ENCODE results near the gene OASL. TPM values are rescaled to one million over a fixed set of nuclear protein-coding genes. Genes with fewer than 3 reads are reported as not detected.
A peak's percentile ranks its signal among the peaks of the same experiment; 100 is the strongest.

Gene OASL
- total and polyA plus RNA-seq, 10 of the 15 experiments (the other 5 are each of a cell fraction or from before 2014, with no cell fraction given), result 2.3 to 9.1 (median 2.7) TPM

DNA sequence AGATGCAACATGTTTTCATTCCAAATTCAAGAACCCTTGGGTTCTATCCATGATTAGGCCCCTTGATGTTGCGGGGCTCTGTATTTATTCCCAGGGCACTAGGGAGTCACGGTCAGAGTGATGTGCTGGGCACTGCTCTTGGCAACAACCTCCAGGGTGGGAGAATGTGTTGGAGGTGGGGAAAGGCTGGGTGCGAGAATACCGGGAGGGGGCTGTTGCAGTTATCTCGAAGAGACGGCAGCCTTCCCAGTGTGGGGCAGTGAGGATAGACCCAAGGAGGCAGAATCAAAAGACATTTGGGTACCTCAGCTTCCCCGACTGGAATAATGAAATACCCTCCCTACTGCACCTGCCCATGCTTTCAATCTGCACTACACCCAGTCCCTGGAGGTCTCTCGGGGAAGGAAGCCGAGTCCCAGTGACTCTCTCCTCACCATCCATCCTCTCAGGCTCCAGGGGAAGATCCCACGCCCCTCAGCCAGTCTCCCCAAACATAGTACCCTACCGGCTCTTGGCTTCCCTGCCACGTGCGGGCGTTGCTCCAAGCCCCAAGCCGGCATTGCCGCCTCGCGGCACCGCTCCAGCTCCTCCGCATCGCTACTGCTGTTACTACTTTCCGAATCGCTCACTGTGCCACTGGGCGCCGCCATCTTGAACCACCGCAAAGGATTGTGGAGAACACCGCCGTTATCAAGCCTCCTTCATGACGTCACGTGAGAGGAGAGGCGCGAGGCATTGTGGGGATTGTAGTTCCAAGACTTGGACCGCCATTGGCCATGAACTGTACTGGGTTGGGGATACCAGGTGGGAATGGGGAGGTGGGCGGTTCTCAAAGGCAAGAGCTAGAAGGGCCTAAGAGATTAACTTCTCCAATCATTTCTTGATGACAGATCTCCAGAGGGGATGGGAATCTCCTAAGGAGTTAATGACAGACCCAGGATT, 22.9 kb downstream of the OASL start, which contains the start of gene C12orf43 (continued):
- TF ChIP-seq FOS (IDR thresholded peaks at IDR 0.05; ENCODE audit: borderline replicate concordance, extremely low read depth, insufficient read length) (no peak), RELA (IDR thresholded peaks at IDR 0.05; ENCODE audit: borderline replicate concordance, partially characterized antibody) (peak; percentile 46), SP1 (IDR thresholded peaks at IDR 0.05; ENCODE audit: low read depth, low read length) (peak; percentile 19), SUZ12 (IDR thresholded peaks at IDR 0.05; ENCODE audit: unreplicated experiment) (no peak), TAF1 (IDR thresholded peaks at IDR 0.05; ENCODE audit: borderline replicate concordance, low read depth, low read length) (peak; percentile 83), NR2F1 (conservative IDR thresholded peaks at IDR 0.05) (no peak), CREB1 (IDR thresholded peaks at IDR 0.05; ENCODE audit: low read depth) (peak; percentile 99), RAD21 (IDR thresholded peaks at IDR 0.05; ENCODE audit: insufficient read depth, low read depth, low read length) (no peak), NRF1 (conservative IDR thresholded peaks at IDR 0.05; ENCODE audit: low read depth, low read length) (no peak), SMC3 (IDR thresholded peaks at IDR 0.05; ENCODE audit: borderline replicate concordance, low read length) (no peak; the same call in 1 of the 2 replicates), SMAD1 (IDR thresholded peaks at IDR 0.05; ENCODE audit: low read depth, partially characterized antibody) (no peak), CBFB (IDR thresholded peaks at IDR 0.05; ENCODE audit: low read depth) (peak; percentile 86; the same call in 1 of the 2 replicates), PAX5 (IDR thresholded peaks at IDR 0.05; ENCODE audit: borderline replicate concordance, low read depth, low read length) (no peak), SIX5 (IDR thresholded peaks at IDR 0.05; ENCODE audit: low read depth, low read length, severe bottlenecking) (peak; percentile 93)
- TF ChIP-seq, protein P1, sequence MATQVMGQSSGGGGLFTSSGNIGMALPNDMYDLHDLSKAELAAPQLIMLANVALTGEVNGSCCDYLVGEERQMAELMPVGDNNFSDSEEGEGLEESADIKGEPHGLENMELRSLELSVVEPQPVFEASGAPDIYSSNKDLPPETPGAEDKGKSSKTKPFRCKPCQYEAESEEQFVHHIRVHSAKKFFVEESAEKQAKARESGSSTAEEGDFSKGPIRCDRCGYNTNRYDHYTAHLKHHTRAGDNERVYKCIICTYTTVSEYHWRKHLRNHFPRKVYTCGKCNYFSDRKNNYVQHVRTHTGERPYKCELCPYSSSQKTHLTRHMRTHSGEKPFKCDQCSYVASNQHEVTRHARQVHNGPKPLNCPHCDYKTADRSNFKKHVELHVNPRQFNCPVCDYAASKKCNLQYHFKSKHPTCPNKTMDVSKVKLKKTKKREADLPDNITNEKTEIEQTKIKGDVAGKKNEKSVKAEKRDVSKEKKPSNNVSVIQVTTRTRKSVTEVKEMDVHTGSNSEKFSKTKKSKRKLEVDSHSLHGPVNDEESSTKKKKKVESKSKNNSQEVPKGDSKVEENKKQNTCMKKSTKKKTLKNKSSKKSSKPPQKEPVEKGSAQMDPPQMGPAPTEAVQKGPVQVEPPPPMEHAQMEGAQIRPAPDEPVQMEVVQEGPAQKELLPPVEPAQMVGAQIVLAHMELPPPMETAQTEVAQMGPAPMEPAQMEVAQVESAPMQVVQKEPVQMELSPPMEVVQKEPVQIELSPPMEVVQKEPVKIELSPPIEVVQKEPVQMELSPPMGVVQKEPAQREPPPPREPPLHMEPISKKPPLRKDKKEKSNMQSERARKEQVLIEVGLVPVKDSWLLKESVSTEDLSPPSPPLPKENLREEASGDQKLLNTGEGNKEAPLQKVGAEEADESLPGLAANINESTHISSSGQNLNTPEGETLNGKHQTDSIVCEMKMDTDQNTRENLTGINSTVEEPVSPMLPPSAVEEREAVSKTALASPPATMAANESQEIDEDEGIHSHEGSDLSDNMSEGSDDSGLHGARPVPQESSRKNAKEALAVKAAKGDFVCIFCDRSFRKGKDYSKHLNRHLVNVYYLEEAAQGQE (IDR thresholded peaks at IDR 0.05; ENCODE audit: low read depth, low read length), result no peak
- TF ChIP-seq, protein P2, sequence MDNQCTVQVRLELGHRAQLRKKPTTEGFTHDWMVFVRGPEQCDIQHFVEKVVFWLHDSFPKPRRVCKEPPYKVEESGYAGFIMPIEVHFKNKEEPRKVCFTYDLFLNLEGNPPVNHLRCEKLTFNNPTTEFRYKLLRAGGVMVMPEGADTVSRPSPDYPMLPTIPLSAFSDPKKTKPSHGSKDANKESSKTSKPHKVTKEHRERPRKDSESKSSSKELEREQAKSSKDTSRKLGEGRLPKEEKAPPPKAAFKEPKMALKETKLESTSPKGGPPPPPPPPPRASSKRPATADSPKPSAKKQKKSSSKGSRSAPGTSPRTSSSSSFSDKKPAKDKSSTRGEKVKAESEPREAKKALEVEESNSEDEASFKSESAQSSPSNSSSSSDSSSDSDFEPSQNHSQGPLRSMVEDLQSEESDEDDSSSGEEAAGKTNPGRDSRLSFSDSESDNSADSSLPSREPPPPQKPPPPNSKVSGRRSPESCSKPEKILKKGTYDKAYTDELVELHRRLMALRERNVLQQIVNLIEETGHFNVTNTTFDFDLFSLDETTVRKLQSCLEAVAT (IDR thresholded peaks at IDR 0.05), result peak; percentile 83
- TF ChIP-seq, protein P3, sequence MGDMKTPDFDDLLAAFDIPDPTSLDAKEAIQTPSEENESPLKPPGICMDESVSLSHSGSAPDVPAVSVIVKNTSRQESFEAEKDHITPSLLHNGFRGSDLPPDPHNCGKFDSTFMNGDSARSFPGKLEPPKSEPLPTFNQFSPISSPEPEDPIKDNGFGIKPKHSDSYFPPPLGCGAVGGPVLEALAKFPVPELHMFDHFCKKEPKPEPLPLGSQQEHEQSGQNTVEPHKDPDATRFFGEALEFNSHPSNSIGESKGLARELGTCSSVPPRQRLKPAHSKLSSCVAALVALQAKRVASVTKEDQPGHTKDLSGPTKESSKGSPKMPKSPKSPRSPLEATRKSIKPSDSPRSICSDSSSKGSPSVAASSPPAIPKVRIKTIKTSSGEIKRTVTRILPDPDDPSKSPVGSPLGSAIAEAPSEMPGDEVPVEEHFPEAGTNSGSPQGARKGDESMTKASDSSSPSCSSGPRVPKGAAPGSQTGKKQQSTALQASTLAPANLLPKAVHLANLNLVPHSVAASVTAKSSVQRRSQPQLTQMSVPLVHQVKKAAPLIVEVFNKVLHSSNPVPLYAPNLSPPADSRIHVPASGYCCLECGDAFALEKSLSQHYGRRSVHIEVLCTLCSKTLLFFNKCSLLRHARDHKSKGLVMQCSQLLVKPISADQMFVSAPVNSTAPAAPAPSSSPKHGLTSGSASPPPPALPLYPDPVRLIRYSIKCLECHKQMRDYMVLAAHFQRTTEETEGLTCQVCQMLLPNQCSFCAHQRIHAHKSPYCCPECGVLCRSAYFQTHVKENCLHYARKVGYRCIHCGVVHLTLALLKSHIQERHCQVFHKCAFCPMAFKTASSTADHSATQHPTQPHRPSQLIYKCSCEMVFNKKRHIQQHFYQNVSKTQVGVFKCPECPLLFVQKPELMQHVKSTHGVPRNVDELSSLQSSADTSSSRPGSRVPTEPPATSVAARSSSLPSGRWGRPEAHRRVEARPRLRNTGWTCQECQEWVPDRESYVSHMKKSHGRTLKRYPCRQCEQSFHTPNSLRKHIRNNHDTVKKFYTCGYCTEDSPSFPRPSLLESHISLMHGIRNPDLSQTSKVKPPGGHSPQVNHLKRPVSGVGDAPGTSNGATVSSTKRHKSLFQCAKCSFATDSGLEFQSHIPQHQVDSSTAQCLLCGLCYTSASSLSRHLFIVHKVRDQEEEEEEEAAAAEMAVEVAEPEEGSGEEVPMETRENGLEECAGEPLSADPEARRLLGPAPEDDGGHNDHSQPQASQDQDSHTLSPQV (IDR thresholded peaks at IDR 0.05), result no peak
- TF ChIP-seq, protein P4, sequence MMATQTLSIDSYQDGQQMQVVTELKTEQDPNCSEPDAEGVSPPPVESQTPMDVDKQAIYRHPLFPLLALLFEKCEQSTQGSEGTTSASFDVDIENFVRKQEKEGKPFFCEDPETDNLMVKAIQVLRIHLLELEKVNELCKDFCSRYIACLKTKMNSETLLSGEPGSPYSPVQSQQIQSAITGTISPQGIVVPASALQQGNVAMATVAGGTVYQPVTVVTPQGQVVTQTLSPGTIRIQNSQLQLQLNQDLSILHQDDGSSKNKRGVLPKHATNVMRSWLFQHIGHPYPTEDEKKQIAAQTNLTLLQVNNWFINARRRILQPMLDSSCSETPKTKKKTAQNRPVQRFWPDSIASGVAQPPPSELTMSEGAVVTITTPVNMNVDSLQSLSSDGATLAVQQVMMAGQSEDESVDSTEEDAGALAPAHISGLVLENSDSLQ (IDR thresholded peaks at IDR 0.05), result no peak

All from GM12878 (cell line).